SK-N-SH treated with all-trans-retinoic acid at 6 μM for 48 hours (cell line): Measurements from ENCODE around the gene JDP2.

Experiments used
- ATAC-seq: fragments of 200-7000 bp; cut with Tn5 transposase; 3 replicates; pipeline ENCODE4 v1.9.1; 2020; ENCODE audit warnings: mild to moderate bottlenecking, moderate library complexity
- ARNTL ChIP-seq: fragments of 450-650 bp; formaldehyde crosslinking; IDR thresholded peaks from 2 replicates; pipeline ENCODE4 v1.5.0; 2020; ENCODE audit warnings: low read depth, mild to moderate bottlenecking, moderate library complexity, borderline replicate concordance
- BACH2 ChIP-seq: fragments of 250-450 bp; sonication (Bioruptor Pico); IDR thresholded peaks from 2 replicates; pipeline ENCODE4 v1.9.0; 2021; ENCODE audit warnings: mild to moderate bottlenecking, borderline replicate concordance
- CSDC2 ChIP-seq: fragments of 250-450 bp; sonication (Bioruptor Pico); IDR thresholded peaks from 2 replicates; pipeline ENCODE4 v1.5.0; 2020; ENCODE audit warnings: mild to moderate bottlenecking, moderate library complexity
- GLIS3 ChIP-seq: fragments of 250-450 bp; sonication (Bioruptor Pico); IDR thresholded peaks from 2 replicates; pipeline ENCODE4 v1.5.0; 2020; ENCODE audit warnings: mild to moderate bottlenecking, moderate library complexity
- ISL1 ChIP-seq: fragments of 250-450 bp; sonication (Bioruptor Pico); IDR thresholded peaks from 2 replicates; pipeline ENCODE4 v2.1.2; 2022; ENCODE audit warnings: mild to moderate bottlenecking, moderate library complexity
- OSR1 ChIP-seq: fragments of 250-450 bp; sonication (Bioruptor Pico); IDR thresholded peaks from 2 replicates; pipeline ENCODE4 v1.8.0; 2022; ENCODE audit warnings: moderate library complexity, mild to moderate bottlenecking, inconsistent platforms
- PPARA ChIP-seq: fragments of 250-450 bp; sonication (Bioruptor Pico); IDR thresholded peaks from 2 replicates; pipeline ENCODE4 v1.5.0; 2020; ENCODE audit warnings: mild to moderate bottlenecking, borderline replicate concordance
- SNAI2 ChIP-seq: fragments of 250-450 bp; sonication (Bioruptor Pico); IDR thresholded peaks from 2 replicates; pipeline ENCODE4 v1.5.0; 2020; ENCODE audit warnings: mild to moderate bottlenecking, moderate library complexity
- TOX ChIP-seq: fragments of 250-450 bp; sonication (Bioruptor Pico); IDR thresholded peaks from 2 replicates; pipeline ENCODE4 v1.8.0; 2021; ENCODE audit warnings: mild to moderate bottlenecking, moderate library complexity, borderline replicate concordance
- ZC3H10 ChIP-seq: fragments of 250-450 bp; sonication (Bioruptor Pico); IDR thresholded peaks from 2 replicates; pipeline ENCODE4 v1.5.1; 2021; ENCODE audit warnings: mild to moderate bottlenecking, moderate library complexity
- ZFP3 ChIP-seq: fragments of 250-450 bp; sonication (Bioruptor Pico); IDR thresholded peaks from 2 replicates; pipeline ENCODE4 v1.5.0; 2020; ENCODE audit warnings: mild to moderate bottlenecking, moderate library complexity
- ZFP30 ChIP-seq: fragments of 450-650 bp; formaldehyde crosslinking; IDR thresholded peaks from 2 replicates; pipeline ENCODE4 v1.5.0; 2022; ENCODE audit warnings: mild to moderate bottlenecking, moderate library complexity
- ZNF565 ChIP-seq: fragments of 450-650 bp; formaldehyde crosslinking; conservative IDR thresholded peaks from 2 replicates; pipeline ENCODE4 v1.5.0; 2020; ENCODE audit warnings: low read depth, mild to moderate bottlenecking, moderate library complexity
- ZNF70 ChIP-seq: fragments of 450-650 bp; formaldehyde crosslinking; IDR thresholded peaks from 2 replicates; pipeline ENCODE4 v1.5.0; 2020; ENCODE audit warnings: mild to moderate bottlenecking, moderate library complexity
- ZNF8 ChIP-seq: fragments of 450-650 bp; formaldehyde crosslinking; IDR thresholded peaks from 2 replicates; pipeline ENCODE4 v1.5.0; 2020; ENCODE audit warnings: mild to moderate bottlenecking, moderate library complexity
- TF ChIP-seq, protein P1 (sequence below): fragments of 250-450 bp; sonication (Bioruptor Pico); IDR thresholded peaks from 2 replicates; pipeline ENCODE4 v1.5.1; 2020; ENCODE audit warnings: low read depth, mild to moderate bottlenecking, moderate library complexity
- TF ChIP-seq, protein P2 (sequence below): fragments of 250-450 bp; sonication (Bioruptor Pico); IDR thresholded peaks from 2 replicates; pipeline ENCODE4 v1.8.0; 2021; ENCODE audit warnings: low read depth, mild to moderate bottlenecking, moderate library complexity, borderline replicate concordance
- TF ChIP-seq, protein P3 (sequence below): fragments of 250-450 bp; sonication (Bioruptor Pico); IDR thresholded peaks from 2 replicates; pipeline ENCODE4 v1.8.0; 2020; ENCODE audit warnings: mild to moderate bottlenecking, moderate library complexity, borderline replicate concordance
- TF ChIP-seq, protein P4 (sequence below): fragments of 250-450 bp; sonication (Bioruptor Pico); IDR thresholded peaks from 2 replicates; pipeline ENCODE4 v1.5.1; 2021; ENCODE audit warnings: mild to moderate bottlenecking, moderate library complexity
- TF ChIP-seq, protein P5 (sequence below): fragments of 250-450 bp; sonication (Bioruptor Pico); IDR thresholded peaks from 2 replicates; pipeline ENCODE4 v1.5.0; 2020; ENCODE audit warnings: mild to moderate bottlenecking, moderate library complexity

Gene JDP2

DNA sequence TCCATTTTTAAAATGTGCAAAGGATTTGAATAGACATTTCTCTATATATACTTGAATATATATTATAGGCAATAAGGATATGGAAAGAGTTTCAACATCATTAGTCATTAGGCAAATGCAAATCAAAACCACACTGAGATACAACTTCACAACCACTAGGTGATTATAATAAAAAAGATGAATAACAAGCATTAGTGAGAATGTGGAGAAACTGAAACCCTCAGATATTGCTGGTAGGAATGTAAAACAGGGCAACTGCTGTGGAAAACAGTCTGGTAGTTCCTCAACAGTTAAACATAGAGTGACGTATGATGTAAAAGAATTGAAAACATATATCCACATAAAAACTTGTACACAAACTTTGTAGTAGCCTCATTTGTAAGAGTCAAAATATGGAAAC lies 82.7 kb downstream of the JDP2 start:
- TF ChIP-seq OSR1 (CRISPR knock-in tag), result no peak
- no peak for TF ChIP-seq ZNF565 (CRISPR knock-in tag)
- TF ChIP-seq, protein P1, sequence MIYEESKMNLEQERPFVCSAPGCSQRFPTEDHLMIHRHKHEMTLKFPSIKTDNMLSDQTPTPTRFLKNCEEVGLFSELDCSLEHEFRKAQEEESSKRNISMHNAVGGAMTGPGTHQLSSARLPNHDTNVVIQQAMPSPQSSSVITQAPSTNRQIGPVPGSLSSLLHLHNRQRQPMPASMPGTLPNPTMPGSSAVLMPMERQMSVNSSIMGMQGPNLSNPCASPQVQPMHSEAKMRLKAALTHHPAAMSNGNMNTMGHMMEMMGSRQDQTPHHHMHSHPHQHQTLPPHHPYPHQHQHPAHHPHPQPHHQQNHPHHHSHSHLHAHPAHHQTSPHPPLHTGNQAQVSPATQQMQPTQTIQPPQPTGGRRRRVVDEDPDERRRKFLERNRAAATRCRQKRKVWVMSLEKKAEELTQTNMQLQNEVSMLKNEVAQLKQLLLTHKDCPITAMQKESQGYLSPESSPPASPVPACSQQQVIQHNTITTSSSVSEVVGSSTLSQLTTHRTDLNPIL (CRISPR knock-in tag), result no peak
- TF ChIP-seq, protein P2, sequence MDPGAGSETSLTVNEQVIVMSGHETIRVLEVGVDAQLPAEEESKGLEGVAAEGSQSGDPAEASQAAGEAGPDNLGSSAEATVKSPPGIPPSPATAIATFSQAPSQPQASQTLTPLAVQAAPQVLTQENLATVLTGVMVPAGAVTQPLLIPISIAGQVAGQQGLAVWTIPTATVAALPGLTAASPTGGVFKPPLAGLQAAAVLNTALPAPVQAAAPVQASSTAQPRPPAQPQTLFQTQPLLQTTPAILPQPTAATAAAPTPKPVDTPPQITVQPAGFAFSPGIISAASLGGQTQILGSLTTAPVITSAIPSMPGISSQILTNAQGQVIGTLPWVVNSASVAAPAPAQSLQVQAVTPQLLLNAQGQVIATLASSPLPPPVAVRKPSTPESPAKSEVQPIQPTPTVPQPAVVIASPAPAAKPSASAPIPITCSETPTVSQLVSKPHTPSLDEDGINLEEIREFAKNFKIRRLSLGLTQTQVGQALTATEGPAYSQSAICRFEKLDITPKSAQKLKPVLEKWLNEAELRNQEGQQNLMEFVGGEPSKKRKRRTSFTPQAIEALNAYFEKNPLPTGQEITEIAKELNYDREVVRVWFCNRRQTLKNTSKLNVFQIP (CRISPR knock-in tag), result no peak
- TF ChIP-seq TOX, result no peak
- no peak for TF ChIP-seq ZNF8 (CRISPR knock-in tag)
- TF ChIP-seq PPARA (CRISPR knock-in tag), result no peak
- TF ChIP-seq SNAI2 (CRISPR knock-in tag), result no peak
- TF ChIP-seq ZFP3 (CRISPR knock-in tag), result no peak
- no peak for TF ChIP-seq BACH2 (CRISPR knock-in tag)
- TF ChIP-seq, protein P3, sequence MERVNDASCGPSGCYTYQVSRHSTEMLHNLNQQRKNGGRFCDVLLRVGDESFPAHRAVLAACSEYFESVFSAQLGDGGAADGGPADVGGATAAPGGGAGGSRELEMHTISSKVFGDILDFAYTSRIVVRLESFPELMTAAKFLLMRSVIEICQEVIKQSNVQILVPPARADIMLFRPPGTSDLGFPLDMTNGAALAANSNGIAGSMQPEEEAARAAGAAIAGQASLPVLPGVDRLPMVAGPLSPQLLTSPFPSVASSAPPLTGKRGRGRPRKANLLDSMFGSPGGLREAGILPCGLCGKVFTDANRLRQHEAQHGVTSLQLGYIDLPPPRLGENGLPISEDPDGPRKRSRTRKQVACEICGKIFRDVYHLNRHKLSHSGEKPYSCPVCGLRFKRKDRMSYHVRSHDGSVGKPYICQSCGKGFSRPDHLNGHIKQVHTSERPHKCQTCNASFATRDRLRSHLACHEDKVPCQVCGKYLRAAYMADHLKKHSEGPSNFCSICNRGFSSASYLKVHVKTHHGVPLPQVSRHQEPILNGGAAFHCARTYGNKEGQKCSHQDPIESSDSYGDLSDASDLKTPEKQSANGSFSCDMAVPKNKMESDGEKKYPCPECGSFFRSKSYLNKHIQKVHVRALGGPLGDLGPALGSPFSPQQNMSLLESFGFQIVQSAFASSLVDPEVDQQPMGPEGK (CRISPR knock-in tag), result no peak
- TF ChIP-seq CSDC2 (CRISPR knock-in tag), result no peak
- no peak for TF ChIP-seq ZFP30 (CRISPR knock-in tag)

DNA sequence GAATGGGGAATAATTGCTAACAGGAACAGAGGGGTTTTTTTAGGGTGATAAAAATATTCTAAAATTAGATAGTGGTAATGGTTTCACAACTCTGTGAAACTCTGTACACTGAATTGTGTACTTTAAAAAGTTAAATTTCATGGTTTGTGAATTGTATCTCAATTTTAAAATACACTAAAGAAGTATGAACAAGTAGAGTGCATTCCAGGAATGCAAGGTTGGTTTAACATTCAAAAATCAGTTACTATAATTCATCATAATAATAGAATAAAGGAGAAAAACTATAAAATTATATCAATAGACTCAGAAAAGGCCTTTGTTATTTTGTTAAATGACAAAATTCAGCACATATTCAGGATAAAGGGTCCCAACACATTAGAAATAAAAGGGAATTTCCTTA lies 83.4 kb downstream of the JDP2 start:
- ATAC-seq, result no peak

More for the DNA sequence above, 82.7 kb downstream of the JDP2 start:
- ATAC-seq, result no peak

More for the DNA sequence above, 83.4 kb downstream of the JDP2 start:
- TF ChIP-seq BACH2 (CRISPR knock-in tag), result no peak
- no peak for TF ChIP-seq SNAI2 (CRISPR knock-in tag)
- no peak for TF ChIP-seq CSDC2 (CRISPR knock-in tag)
- TF ChIP-seq ZNF70, result no peak
- TF ChIP-seq, protein P3 (CRISPR knock-in tag), result no peak
- TF ChIP-seq ISL1 (CRISPR knock-in tag), result no peak
- TF ChIP-seq, protein P4, sequence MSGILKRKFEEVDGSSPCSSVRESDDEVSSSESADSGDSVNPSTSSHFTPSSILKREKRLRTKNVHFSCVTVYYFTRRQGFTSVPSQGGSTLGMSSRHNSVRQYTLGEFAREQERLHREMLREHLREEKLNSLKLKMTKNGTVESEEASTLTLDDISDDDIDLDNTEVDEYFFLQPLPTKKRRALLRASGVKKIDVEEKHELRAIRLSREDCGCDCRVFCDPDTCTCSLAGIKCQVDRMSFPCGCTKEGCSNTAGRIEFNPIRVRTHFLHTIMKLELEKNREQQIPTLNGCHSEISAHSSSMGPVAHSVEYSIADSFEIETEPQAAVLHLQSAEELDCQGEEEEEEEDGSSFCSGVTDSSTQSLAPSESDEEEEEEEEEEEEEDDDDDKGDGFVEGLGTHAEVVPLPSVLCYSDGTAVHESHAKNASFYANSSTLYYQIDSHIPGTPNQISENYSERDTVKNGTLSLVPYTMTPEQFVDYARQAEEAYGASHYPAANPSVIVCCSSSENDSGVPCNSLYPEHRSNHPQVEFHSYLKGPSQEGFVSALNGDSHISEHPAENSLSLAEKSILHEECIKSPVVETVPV (CRISPR knock-in tag), result no peak
- no peak for TF ChIP-seq PPARA (CRISPR knock-in tag)
- TF ChIP-seq, protein P5, sequence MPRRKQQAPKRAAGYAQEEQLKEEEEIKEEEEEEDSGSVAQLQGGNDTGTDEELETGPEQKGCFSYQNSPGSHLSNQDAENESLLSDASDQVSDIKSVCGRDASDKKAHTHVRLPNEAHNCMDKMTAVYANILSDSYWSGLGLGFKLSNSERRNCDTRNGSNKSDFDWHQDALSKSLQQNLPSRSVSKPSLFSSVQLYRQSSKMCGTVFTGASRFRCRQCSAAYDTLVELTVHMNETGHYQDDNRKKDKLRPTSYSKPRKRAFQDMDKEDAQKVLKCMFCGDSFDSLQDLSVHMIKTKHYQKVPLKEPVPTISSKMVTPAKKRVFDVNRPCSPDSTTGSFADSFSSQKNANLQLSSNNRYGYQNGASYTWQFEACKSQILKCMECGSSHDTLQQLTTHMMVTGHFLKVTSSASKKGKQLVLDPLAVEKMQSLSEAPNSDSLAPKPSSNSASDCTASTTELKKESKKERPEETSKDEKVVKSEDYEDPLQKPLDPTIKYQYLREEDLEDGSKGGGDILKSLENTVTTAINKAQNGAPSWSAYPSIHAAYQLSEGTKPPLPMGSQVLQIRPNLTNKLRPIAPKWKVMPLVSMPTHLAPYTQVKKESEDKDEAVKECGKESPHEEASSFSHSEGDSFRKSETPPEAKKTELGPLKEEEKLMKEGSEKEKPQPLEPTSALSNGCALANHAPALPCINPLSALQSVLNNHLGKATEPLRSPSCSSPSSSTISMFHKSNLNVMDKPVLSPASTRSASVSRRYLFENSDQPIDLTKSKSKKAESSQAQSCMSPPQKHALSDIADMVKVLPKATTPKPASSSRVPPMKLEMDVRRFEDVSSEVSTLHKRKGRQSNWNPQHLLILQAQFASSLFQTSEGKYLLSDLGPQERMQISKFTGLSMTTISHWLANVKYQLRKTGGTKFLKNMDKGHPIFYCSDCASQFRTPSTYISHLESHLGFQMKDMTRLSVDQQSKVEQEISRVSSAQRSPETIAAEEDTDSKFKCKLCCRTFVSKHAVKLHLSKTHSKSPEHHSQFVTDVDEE (CRISPR knock-in tag), result no peak
- TF ChIP-seq ZC3H10, result no peak
- no peak for TF ChIP-seq ZNF565 (CRISPR knock-in tag)
- no peak for TF ChIP-seq ZFP3 (CRISPR knock-in tag)
- TF ChIP-seq, protein P2 (CRISPR knock-in tag), result no peak
- TF ChIP-seq ARNTL, result no peak
- TF ChIP-seq, protein P1 (CRISPR knock-in tag), result no peak
- TF ChIP-seq ZNF8 (CRISPR knock-in tag), result no peak
- TF ChIP-seq ZFP30 (CRISPR knock-in tag), result no peak
- no peak for TF ChIP-seq GLIS3 (CRISPR knock-in tag)
